Prostate gland (tissue), 2 donors: ENCODE measurements around the gene WNT3.

Experiments used
- CTCF ChIP-seq, 4 experiments: fragments of 200-600 bp in 2 of 4; fragments of 450-650 bp in 2 of 4; sonication (generic) in 2 of 4; IDR thresholded peaks; 1 replicate in 3 of 4; 2 replicates in 1 of 4; pipeline ENCODE4 v1.5.1; 2016 to 2019; ENCODE audit warnings: antibody characterized with exemption in 4 of 4, mild to moderate bottlenecking in 2 of 4, moderate library complexity in 2 of 4
- POLR2A ChIP-seq: fragments of 450-650 bp; IDR thresholded peaks from one replicate; pipeline ENCODE4 v1.6.1; 2016; ENCODE audit warnings: antibody characterized with exemption, mild to moderate bottlenecking

GRCh38 chr17:46837521-46837920 lies 19.0 kb upstream of the WNT3 start:
- TF ChIP-seq CTCF (IDR thresholded peaks at IDR 0.05) (no peak), POLR2A (no peak)
